Vagina (tissue), 2 donors: Measurements from ENCODE around the gene EEF1E1.

Experiments
- CTCF ChIP-seq, 3 experiments: fragments of 450-650 bp in 2 of 3; fragments of 200-600 bp in 1 of 3; sonication (generic) in 1 of 3; IDR thresholded peaks; one replicate each; pipeline ENCODE4 v1.5.1; 2017 to 2019; ENCODE audit warnings: antibody characterized with exemption in 3 of 3, mild to moderate bottlenecking in 2 of 3, moderate library complexity in 2 of 3
- POLR2A ChIP-seq, 2 donors: fragments of 450-650 bp; IDR thresholded peaks; one replicate each; pipeline ENCODE4 v1.6.1; 2017; ENCODE audit warnings: antibody characterized with exemption in 2 of 2, mild to moderate bottlenecking in 2 of 2, moderate library complexity in 2 of 2

- TF ChIP-seq CTCF (IDR thresholded peaks at IDR 0.05) = no peak
- no peak for TF ChIP-seq POLR2A (IDR thresholded peaks at IDR 0.05)
Measured at GRCh38 chr6:8110117-8110721, 7.9 kb upstream of the EEF1E1 start.
